ENCODE data around the gene TOMM20.
A peak's percentile ranks its signal among the peaks of the same experiment; 100 is the strongest.

Gene TOMM20

GRCh38 chr1:235158680-235159079 lies 30.0 kb upstream of the TOMM20 start:
- Histone ChIP-seq H3K36me3 (ENCODE audit: control insufficient read depth, low read length) (peaks cover 62% of the 10 kb centered on the region), H4K20me1 (ENCODE audit: control insufficient read depth, insufficient read depth, low read depth, low read length) (no peaks in the 10 kb centered on the region), H3K4me3 (ENCODE audit: low read length) (no peak overlapping the region), H3K79me2 (ENCODE audit: control insufficient read depth, low read length) (peaks cover 54% of the 10 kb centered on the region), H3K9me2 (replicated peaks; ENCODE audit: control insufficient read depth, low read length) (no peaks in the 10 kb centered on the region), H3K4me1 (ENCODE audit: control insufficient read depth, low read length) (peaks cover 29% of the 10 kb centered on the region), H3K4me2 (ENCODE audit: low read length) (no peak overlapping the region), H3K27ac (ENCODE audit: low read depth, low read length) (no peak overlapping the region), H3K9me3 (ENCODE audit: control insufficient read depth, insufficient read depth, low read length) (no peaks in the 10 kb centered on the region), H3F3A (ENCODE audit: control insufficient read depth, insufficient read depth) (peaks cover 7% of the 10 kb centered on the region), H3K27me3 (ENCODE audit: control insufficient read depth, low read length) (no peaks in the 10 kb centered on the region)
- TF ChIP-seq EZH2phosphoT487 (IDR thresholded peaks at IDR 0.05; ENCODE audit: borderline replicate concordance, low read length) (no peak), CTCF (IDR thresholded peaks at IDR 0.05; ENCODE audit: low read depth, low read length, poor library complexity, severe bottlenecking) (no peak)

GRCh38 chr1:235157150-235157549 lies 28.5 kb upstream of the TOMM20 start:
- Histone ChIP-seq H4K20me1 (ENCODE audit: control insufficient read depth, insufficient read depth, low read depth, low read length) (no peaks in the 10 kb centered on the region), H3K4me1 (ENCODE audit: control insufficient read depth, low read length) (peaks cover 28% of the 10 kb centered on the region), H3K9me2 (replicated peaks; ENCODE audit: control insufficient read depth, low read length) (no peaks in the 10 kb centered on the region), H3K4me2 (ENCODE audit: low read length) (peak overlapping the region; percentile 3; the same call in 1 of the 2 replicates), H3K9me3 (ENCODE audit: control insufficient read depth, insufficient read depth, low read length) (no peaks in the 10 kb centered on the region), H3K27ac (ENCODE audit: low read depth, low read length) (no peak overlapping the region), H3K36me3 (ENCODE audit: control insufficient read depth, low read length) (peaks cover 76% of the 10 kb centered on the region), H3K4me3 (ENCODE audit: low read length) (no peak overlapping the region), H3K27me3 (ENCODE audit: control insufficient read depth, low read length) (no peaks in the 10 kb centered on the region), H3F3A (ENCODE audit: control insufficient read depth, insufficient read depth) (peaks cover 2% of the 10 kb centered on the region; the same call in 1 of the 2 replicates), H3K79me2 (ENCODE audit: control insufficient read depth, low read length) (peaks cover 56% of the 10 kb centered on the region)
- TF ChIP-seq CTCF (IDR thresholded peaks at IDR 0.05; ENCODE audit: low read depth, low read length, poor library complexity, severe bottlenecking) (no peak), EZH2phosphoT487 (IDR thresholded peaks at IDR 0.05; ENCODE audit: borderline replicate concordance, low read length) (no peak)

GRCh38 chr1:235156740-235157139 lies 28.1 kb upstream of the TOMM20 start:
- Histone ChIP-seq H3F3A (ENCODE audit: control insufficient read depth, insufficient read depth) (no peaks in the 10 kb centered on the region), H3K4me3 (ENCODE audit: low read length) (no peak overlapping the region), H3K36me3 (ENCODE audit: control insufficient read depth, low read length) (peaks cover 77% of the 10 kb centered on the region), H3K4me2 (ENCODE audit: low read length) (peak overlapping the region; percentile 3; the same call in 1 of the 2 replicates), H3K9me2 (replicated peaks; ENCODE audit: control insufficient read depth, low read length) (no peaks in the 10 kb centered on the region), H3K27me3 (ENCODE audit: control insufficient read depth, low read length) (no peaks in the 10 kb centered on the region), H3K27ac (ENCODE audit: low read depth, low read length) (no peak overlapping the region), H3K4me1 (ENCODE audit: control insufficient read depth, low read length) (peaks cover 24% of the 10 kb centered on the region), H3K79me2 (ENCODE audit: control insufficient read depth, low read length) (peaks cover 55% of the 10 kb centered on the region), H4K20me1 (ENCODE audit: control insufficient read depth, insufficient read depth, low read depth, low read length) (no peaks in the 10 kb centered on the region), H3K9me3 (ENCODE audit: control insufficient read depth, insufficient read depth, low read length) (no peaks in the 10 kb centered on the region)
- no peak for TF ChIP-seq EZH2phosphoT487 (IDR thresholded peaks at IDR 0.05; ENCODE audit: borderline replicate concordance, low read length)

GRCh38 chr1:235156265-235156664 lies 27.6 kb upstream of the TOMM20 start:
- Histone ChIP-seq H3K79me2 (ENCODE audit: control insufficient read depth, low read length) (peaks cover 50% of the 10 kb centered on the region), H3K4me2 (ENCODE audit: low read length) (no peak overlapping the region), H3K9me3 (ENCODE audit: control insufficient read depth, insufficient read depth, low read length) (no peaks in the 10 kb centered on the region), H3K36me3 (ENCODE audit: control insufficient read depth, low read length) (peaks cover 81% of the 10 kb centered on the region), H3K4me1 (ENCODE audit: control insufficient read depth, low read length) (peaks cover 22% of the 10 kb centered on the region), H4K20me1 (ENCODE audit: control insufficient read depth, insufficient read depth, low read depth, low read length) (no peaks in the 10 kb centered on the region), H3K27me3 (ENCODE audit: control insufficient read depth, low read length) (no peaks in the 10 kb centered on the region), H3F3A (ENCODE audit: control insufficient read depth, insufficient read depth) (no peaks in the 10 kb centered on the region), H3K9me2 (replicated peaks; ENCODE audit: control insufficient read depth, low read length) (no peaks in the 10 kb centered on the region), H3K27ac (ENCODE audit: low read depth, low read length) (no peak overlapping the region), H3K4me3 (ENCODE audit: low read length) (no peak overlapping the region)
- TF ChIP-seq CTCF (IDR thresholded peaks at IDR 0.05; ENCODE audit: low read depth, low read length, poor library complexity, severe bottlenecking) (peak; percentile 25), EZH2phosphoT487 (IDR thresholded peaks at IDR 0.05; ENCODE audit: borderline replicate concordance, low read length) (no peak)

Data from DOHH2 (cell line).